Measurements from ENCODE around the gene NDUFV2.
"Not testable (repeated sequence)": the region's sequence is repeated elsewhere in the genome, so short reads cannot be mapped to it uniquely, and the experiment has no call there.

Gene NDUFV2

GRCh38 chr18:9102508-9103375 lies at the start of gene NDUFV2:
Gene NDUFV2, plus strand, starts transcription at chr18:9102699. Its CDS starts 45 bp downstream, at chr18:9102744.
- DNase-seq = peak; percentile 94 to 97

GRCh38 chr18:9053814-9054213 lies 48.7 kb upstream of the NDUFV2 start:
- no peak for DNase-seq

GRCh38 chr18:9055185-9055584 lies 47.3 kb upstream of the NDUFV2 start:
- DNase-seq = peak; percentile 32 to 37

GRCh38 chr18:9055626-9056025 lies 46.9 kb upstream of the NDUFV2 start:
- DNase-seq = no peak

- DNase-seq = peak in 1 of 2 donors; percentile 28
These were observed 44.9 kb upstream of the NDUFV2 start for GRCh38 chr18:9057646-9058045.

GRCh38 chr18:9058406-9058805 lies 44.1 kb upstream of the NDUFV2 start:
- no peak for DNase-seq

- DNase-seq = peak in 1 of 2 donors; percentile 29
These were observed 40.1 kb upstream of the NDUFV2 start for GRCh38 chr18:9062418-9062751.

GRCh38 chr18:9065864-9066263 lies 36.6 kb upstream of the NDUFV2 start:
- DNase-seq = no peak

GRCh38 chr18:9066358-9066757 lies 36.1 kb upstream of the NDUFV2 start:
- no peak for DNase-seq

- peak; percentile 72 to 94 for DNase-seq
These were observed 35.6 kb upstream of the NDUFV2 start for GRCh38 chr18:9066817-9067306.

- no peak for DNase-seq
These were observed 34.7 kb upstream of the NDUFV2 start for GRCh38 chr18:9067823-9068222.

- peak in 1 of 2 donors; percentile 43 for DNase-seq
These were observed 34.2 kb upstream of the NDUFV2 start for GRCh38 chr18:9068346-9068745.

- DNase-seq = peak; percentile 67 to 91
These were observed 32.9 kb upstream of the NDUFV2 start for GRCh38 chr18:9069601-9070000.

- no peak for DNase-seq
These were observed 32.3 kb upstream of the NDUFV2 start for GRCh38 chr18:9070212-9070611.

- no peak for DNase-seq
These were observed 22.5 kb upstream of the NDUFV2 start for GRCh38 chr18:9079818-9080528.

GRCh38 chr18:9081940-9082339 lies 20.6 kb upstream of the NDUFV2 start:
- DNase-seq = no peak

GRCh38 chr18:9082711-9083510 lies 19.6 kb upstream of the NDUFV2 start:
- DNase-seq = no peak

- DNase-seq = no peak
These were observed 16.5 kb upstream of the NDUFV2 start for GRCh38 chr18:9086015-9086414.

GRCh38 chr18:9086624-9087023 lies 15.9 kb upstream of the NDUFV2 start:
- DNase-seq = no peak

GRCh38 chr18:9087144-9087543 lies 15.4 kb upstream of the NDUFV2 start:
- DNase-seq = no peak

- DNase-seq = no peak
These were observed 14.2 kb upstream of the NDUFV2 start for GRCh38 chr18:9088252-9088651.

- DNase-seq = not testable (repeated sequence)
These were observed 13.8 kb upstream of the NDUFV2 start for GRCh38 chr18:9088727-9089126.

GRCh38 chr18:9090578-9090977 lies 11.9 kb upstream of the NDUFV2 start:
- DNase-seq = no peak

Measured in inflammatory macrophage treated with lipopolysaccharide for 1 hour (primary cell).